ENCODE data around the gene EGFL6.
"Not testable (repeated sequence)": the region's sequence is repeated elsewhere in the genome, so short reads cannot be mapped to it uniquely, and the experiment has no call there.

Gene EGFL6

GRCh38 chrX:13590914-13591313 is 21.5 kb downstream of the EGFL6 start:
- no peak for DNase-seq (ENCODE audit: low read depth, low spot score)

GRCh38 chrX:13597874-13598273 is 28.5 kb downstream of the EGFL6 start:
- DNase-seq (ENCODE audit: low read depth, low spot score), result no peak

GRCh38 chrX:13598877-13599276 is 29.5 kb downstream of the EGFL6 start:
- no peak for DNase-seq (ENCODE audit: low read depth, low spot score)

GRCh38 chrX:13599491-13599890 is 30.1 kb downstream of the EGFL6 start:
- no peak for DNase-seq (ENCODE audit: low read depth, low spot score)

- no peak for DNase-seq (ENCODE audit: low read depth, low spot score)
Observed at GRCh38 chrX:13605611-13606010, 36.2 kb downstream of the EGFL6 start.

- no peak for DNase-seq (ENCODE audit: low read depth, low spot score)
Observed at GRCh38 chrX:13607331-13607995, 38.1 kb downstream of the EGFL6 start.

- peak; percentile 12 for DNase-seq (ENCODE audit: low read depth, low spot score)
Observed at GRCh38 chrX:13607996-13608365, 38.6 kb downstream of the EGFL6 start.

GRCh38 chrX:13614154-13614553 is 44.8 kb downstream of the EGFL6 start:
- DNase-seq (ENCODE audit: low read depth, low spot score), result no peak

GRCh38 chrX:13620207-13620606 is 50.8 kb downstream of the EGFL6 start:
- peak; percentile 5 for DNase-seq (ENCODE audit: low read depth, low spot score)

GRCh38 chrX:13622401-13622964 is 53.1 kb downstream of the EGFL6 start:
- DNase-seq (ENCODE audit: low read depth, low spot score), result no peak

GRCh38 chrX:13627306-13627705 is 57.9 kb downstream of the EGFL6 start:
- no peak for DNase-seq (ENCODE audit: low read depth, low spot score)

GRCh38 chrX:13637224-13637623 is 67.8 kb downstream of the EGFL6 start:
- not testable (repeated sequence) for DNase-seq (ENCODE audit: low read depth, low spot score)

GRCh38 chrX:13638021-13638420 is 68.6 kb downstream of the EGFL6 start:
- DNase-seq (ENCODE audit: low read depth, low spot score), result no peak

GRCh38 chrX:13638826-13639225 is 69.4 kb downstream of the EGFL6 start:
- no peak for DNase-seq (ENCODE audit: low read depth, low spot score)

GRCh38 chrX:13641684-13642083 is 72.3 kb downstream of the EGFL6 start:
- not testable (repeated sequence) for DNase-seq (ENCODE audit: low read depth, low spot score)

GRCh38 chrX:13645464-13646153 is 76.2 kb downstream of the EGFL6 start:
- DNase-seq (ENCODE audit: low read depth, low spot score), result no peak

- peak; percentile 25 for DNase-seq (ENCODE audit: low read depth, low spot score)
Observed at GRCh38 chrX:13646154-13646549, 76.8 kb downstream of the EGFL6 start.

- no peak for DNase-seq (ENCODE audit: low read depth, low spot score)
Observed at GRCh38 chrX:13647709-13648212, 78.4 kb downstream of the EGFL6 start.

- DNase-seq (ENCODE audit: low read depth, low spot score), result not testable (repeated sequence)
Observed at GRCh38 chrX:13648336-13648735, 78.9 kb downstream of the EGFL6 start.

- DNase-seq (ENCODE audit: low read depth, low spot score), result no peak
Observed at GRCh38 chrX:13649838-13650237, 80.4 kb downstream of the EGFL6 start.

GRCh38 chrX:13650318-13650717 is 80.9 kb downstream of the EGFL6 start:
- DNase-seq (ENCODE audit: low read depth, low spot score), result no peak

GRCh38 chrX:13651150-13651549 is 81.7 kb downstream of the EGFL6 start:
- no peak for DNase-seq (ENCODE audit: low read depth, low spot score)

- DNase-seq (ENCODE audit: low read depth, low spot score), result no peak
Observed at GRCh38 chrX:13652287-13652793, 82.9 kb downstream of the EGFL6 start.
